GM12878 (cell line): ENCODE results near the gene RASAL2. TPM values are rescaled to one million over a fixed set of nuclear protein-coding genes. Genes with fewer than 3 reads are reported as not detected.

ENCODE experiments used
- ATAC-seq: fragments of 200-7000 bp; cut with Tn5 transposase; 3 replicates; pipeline ENCODE4 v1.9.1; 2020; ENCODE audit warnings: mild to moderate bottlenecking, moderate library complexity
- BruUV-seq: library from RNA; stranded (reverse); fragments of 400-500 nt; replicated peaks from 2 replicates; lab custom pipeline; 2021; lab: Mats Ljungman, UMichigan
- CTCF ChIA-PET: fragments of 300-600 bp; sonication (Branson Sonifier 250); formaldehyde crosslinking; extraction: SDS; loops from one replicate; lab custom pipeline; 2021; ENCODE audit warnings: inconsistent platforms; lab: Yijun Ruan, JAX
- POLR2A ChIA-PET: fragments of 350-600 bp; formaldehyde crosslinking; extraction: SDS; loops from one replicate; lab custom pipeline; 2021; ENCODE audit warnings: inconsistent platforms; lab: Charles Lee
- RAD21 ChIA-PET: fragments of 300-600 bp; sonication (Branson Sonifier 250); formaldehyde crosslinking; loops from one replicate; lab custom pipeline; 2023; ENCODE audit warnings: antibody characterized with exemption; ENCODE audit not compliant: unreplicated experiment; lab: Charles Lee
- SMC1A ChIA-PET: fragments of 300-600 bp; sonication (Branson Sonifier 250); formaldehyde crosslinking; loops from one replicate; lab custom pipeline; 2023; ENCODE audit not compliant: unreplicated experiment, uncharacterized antibody; lab: Charles Lee
- DNase-seq: peaks from one replicate; pipeline ENCODE4 v3.0.0-alpha.2; 2011; ENCODE audit warnings: low read depth, low spot score
- FAIRE-seq: peaks from 3 replicates; lab custom pipeline; 2011; peaks lifted over from hg19 to GRCh38; lab: Jason Lieb, UNC
- H2AFZ ChIP-seq: 2 replicates; pipeline ENCODE4 v1.6.0; 2011; ENCODE audit warnings: low read depth, low read length, control low read depth; ENCODE audit not compliant: control insufficient read depth
- H3K27ac ChIP-seq: 2 replicates; pipeline ENCODE4 v1.5.1; 2011; ENCODE audit warnings: control low read depth; ENCODE audit not compliant: control insufficient read depth, insufficient read depth
- H3K27me3 ChIP-seq, 2 experiments: replicated peaks in 1 of 2; 2 replicates each; pipeline versions ENCODE4 v1.6.0 to v1.6.1; 2011; ENCODE audit warnings: low read length in 1 of 2; ENCODE audit not compliant: control insufficient read depth in 2 of 2, insufficient read depth in 2 of 2
- H3K36me3 ChIP-seq, 2 experiments: 2 replicates each; pipeline ENCODE4 v1.5.1; 2011; ENCODE audit warnings: low read length in 1 of 2; ENCODE audit not compliant: control insufficient read depth in 2 of 2, insufficient read depth in 2 of 2
- H3K4me1 ChIP-seq: 2 replicates; pipeline ENCODE4 v1.6.1; 2011; ENCODE audit warnings: mild to moderate bottlenecking, low read length, moderate library complexity, mixed read lengths; ENCODE audit not compliant: control insufficient read depth, insufficient read depth
- H3K4me2 ChIP-seq: 2 replicates; pipeline ENCODE4 v1.6.0; 2011; ENCODE audit warnings: control low read depth; ENCODE audit not compliant: control insufficient read depth, insufficient read depth
- H3K4me3 ChIP-seq: fragments of 200-600 bp; sonication (generic); 2 replicates; pipeline ENCODE4 v1.5.1; 2016
- H3K79me2 ChIP-seq: 2 replicates; pipeline ENCODE4 v1.6.0; 2011; ENCODE audit warnings: low read length; ENCODE audit not compliant: control insufficient read depth, insufficient read depth
- H3K9ac ChIP-seq: 2 replicates; pipeline ENCODE4 v1.8.0; 2011; ENCODE audit warnings: low read length, control low read depth, mixed read lengths; ENCODE audit not compliant: control insufficient read depth, insufficient read depth
- H3K9me3 ChIP-seq: replicated peaks from 3 replicates; pipeline ENCODE4 v1.5.1; 2011; ENCODE audit warnings: mild to moderate bottlenecking, low read length; ENCODE audit not compliant: control insufficient read depth, insufficient read depth
- H4K20me1 ChIP-seq: 2 replicates; pipeline ENCODE4 v1.6.0; 2011; ENCODE audit not compliant: control insufficient read depth, insufficient read depth
- BCL11A ChIP-seq: IDR thresholded peaks from 2 replicates; pipeline ENCODE4 v1.6.1; 2011; ENCODE audit warnings: low read depth, low read length
- CBX3 ChIP-seq: fragments of 200-600 bp; sonication (generic); IDR thresholded peaks from 2 replicates; pipeline ENCODE4 v1.6.1; 2016; ENCODE audit warnings: low read depth, borderline replicate concordance
- CREB1 ChIP-seq: IDR thresholded peaks from 2 replicates; pipeline ENCODE4 v1.6.1; 2012; ENCODE audit warnings: low read depth, mild to moderate bottlenecking, inconsistent platforms
- EED ChIP-seq: sonication (generic); IDR thresholded peaks from 2 replicates; pipeline ENCODE4 v1.6.1; 2016; ENCODE audit warnings: antibody characterized with exemption, low read depth
- HDAC6 ChIP-seq: fragments of 200-600 bp; sonication (generic); IDR thresholded peaks from one replicate; pipeline ENCODE4 v1.8.0; 2017; ENCODE audit warnings: antibody characterized with exemption; ENCODE audit not compliant: unreplicated experiment
- IRF4 ChIP-seq: IDR thresholded peaks from 2 replicates; pipeline ENCODE4 v1.6.1; 2011; ENCODE audit warnings: low read depth, low read length
- JUND ChIP-seq: IDR thresholded peaks from 2 replicates; pipeline ENCODE4 v1.6.1; 2012; ENCODE audit warnings: low read depth, mild to moderate bottlenecking, low read length, improper control_type of control experiment, moderate library complexity
- MTA2 ChIP-seq: fragments of 450-650 bp; IDR thresholded peaks from 2 replicates; pipeline ENCODE4 v1.6.1; 2016; ENCODE audit warnings: low read depth, mild to moderate bottlenecking, moderate library complexity
- PBX3 ChIP-seq: IDR thresholded peaks from 2 replicates; pipeline ENCODE4 v1.6.1; 2011; ENCODE audit warnings: mild to moderate bottlenecking, low read depth, low read length, moderate library complexity; ENCODE audit not compliant: insufficient replicate concordance
- RFX5 ChIP-seq: IDR thresholded peaks from 2 replicates; pipeline ENCODE4 v1.6.1; 2011; ENCODE audit warnings: low read depth, low read length, improper control_type of control experiment
- ZNF384 ChIP-seq: IDR thresholded peaks from 2 replicates; pipeline ENCODE4 v1.6.1; 2012; ENCODE audit warnings: low read depth, mild to moderate bottlenecking, low read length, improper control_type of control experiment, borderline replicate concordance
- ZNF592 ChIP-seq: fragments of 450-650 bp; IDR thresholded peaks from 2 replicates; pipeline ENCODE4 v1.6.1; 2017; ENCODE audit warnings: mild to moderate bottlenecking, moderate library complexity
- WGBS: methylation state at CpG from one replicate; pipeline ENCODE4 v1.1.6; 2016; ENCODE audit warnings: low lambda C conversion rate; ENCODE audit not compliant: insufficient replicate concordance, insufficient coverage; ENCODE audit errors: missing lambda C conversion rate; 5-methylcytosine and 5-hydroxymethylcytosine counted together
- in situ Hi-C: fragments of 300-500 bp; cut with MboI; formaldehyde crosslinking; loops from 9 replicates; pipeline ENCODE4 v1.14.3; 2018; ENCODE audit warnings: mixed read lengths
- intact Hi-C: fragments of 100-400 bp; cut with micrococcal nuclease; formaldehyde crosslinking; loops from one replicate; pipeline ENCODE4 v1.14.2; 2022; ENCODE audit not compliant: unreplicated experiment
- polyA plus RNA-seq, 11 experiments: library from polyadenylated mRNA; depleted of rRNA in 4 of 11; unstranded in 6 of 11; stranded (reverse) in 5 of 11; fragments of >200 nt; fragmentation: Nextera tagmentation in 4 of 11; fragmentation: Illumina TruSeq in 1 of 11; extraction: Ambion mirVana in 4 of 11; extraction: Trizol in 1 of 11; gene quantifications; 1 replicate in 1 of 11; 2 replicates in 10 of 11; pipeline versions ENCODE4 v1.2.1 to v1.2.3, GENCODE V29; 2011 to 2016; ENCODE audit warnings: inconsistent platforms in 2 of 11, missing spikeins in 2 of 11, low read depth in 1 of 11
- total RNA-seq, 4 experiments: library from RNA; depleted of rRNA in 3 of 4; stranded (reverse); fragments of >200 nt in 3 of 4; fragmentation: Illumina TruSeq in 1 of 4; extraction: Trizol in 1 of 4; gene quantifications; 2 replicates each; pipeline versions ENCODE4 v1.2.1 to v1.2.3, GENCODE V29; 2013 to 2021
- TF ChIP-seq, protein P1 (sequence below): fragments of 450-650 bp; formaldehyde crosslinking; IDR thresholded peaks from 2 replicates; pipeline ENCODE4 v1.4.0; 2020; ENCODE audit warnings: mild to moderate bottlenecking, moderate library complexity
- TF ChIP-seq, protein P2 (sequence below): IDR thresholded peaks from 2 replicates; pipeline ENCODE4 v1.6.1; 2011; ENCODE audit warnings: borderline replicate concordance, low read depth, mild to moderate bottlenecking, moderate library complexity, low read length; ENCODE audit not compliant: insufficient read depth, poor library complexity, severe bottlenecking

RASAL2 gene
- total and polyA plus RNA-seq, 10 of the 15 experiments (the other 5 are each of a cell fraction or from before 2014, with no cell fraction given) = 0.02 to 6.9 (median 0.17) TPM; not detected in 1

DNA sequence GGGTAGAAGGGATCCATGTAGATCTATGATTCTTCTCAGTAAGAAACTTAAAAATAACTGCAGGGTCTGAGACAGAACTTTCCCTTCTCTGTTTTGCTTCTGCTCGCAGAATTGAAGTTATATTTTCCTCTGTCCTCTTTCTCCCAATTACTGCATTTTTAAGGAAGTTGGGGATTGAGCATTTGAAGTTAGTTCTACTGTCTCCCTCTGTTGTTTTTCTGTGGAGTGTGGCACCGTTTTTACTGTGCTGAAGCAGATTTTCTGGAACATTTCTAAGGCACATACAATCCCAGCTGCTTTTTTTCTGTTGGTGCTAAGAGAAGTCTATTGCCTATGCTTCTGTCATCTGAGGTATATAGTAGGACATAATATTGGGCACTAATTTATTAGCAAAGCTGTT, 43.3 kb downstream of the RASAL2 start:
- Histone ChIP-seq H3K4me1 (no peaks in the 10 kb centered on the region), H3K27me3 (no peaks in the 10 kb centered on the region), H3K9me3 (no peaks in the 10 kb centered on the region), H3K36me3 (no peaks in the 10 kb centered on the region), H3K27ac (no peak overlapping the region), H2AFZ (no peak overlapping the region), H3K4me3 (no peak overlapping the region), H4K20me1 (no peaks in the 10 kb centered on the region), H3K4me2 (no peak overlapping the region), H3K79me2 (no peaks in the 10 kb centered on the region), H3K9ac (no peak overlapping the region)
- no peak for TF ChIP-seq RFX5
- no peak for TF ChIP-seq CREB1
- no peak for TF ChIP-seq ZNF592
- no peak for TF ChIP-seq IRF4
- TF ChIP-seq ZNF384 = no peak
- TF ChIP-seq HDAC6 = no peak
- TF ChIP-seq JUND = no peak
- TF ChIP-seq, protein P1, sequence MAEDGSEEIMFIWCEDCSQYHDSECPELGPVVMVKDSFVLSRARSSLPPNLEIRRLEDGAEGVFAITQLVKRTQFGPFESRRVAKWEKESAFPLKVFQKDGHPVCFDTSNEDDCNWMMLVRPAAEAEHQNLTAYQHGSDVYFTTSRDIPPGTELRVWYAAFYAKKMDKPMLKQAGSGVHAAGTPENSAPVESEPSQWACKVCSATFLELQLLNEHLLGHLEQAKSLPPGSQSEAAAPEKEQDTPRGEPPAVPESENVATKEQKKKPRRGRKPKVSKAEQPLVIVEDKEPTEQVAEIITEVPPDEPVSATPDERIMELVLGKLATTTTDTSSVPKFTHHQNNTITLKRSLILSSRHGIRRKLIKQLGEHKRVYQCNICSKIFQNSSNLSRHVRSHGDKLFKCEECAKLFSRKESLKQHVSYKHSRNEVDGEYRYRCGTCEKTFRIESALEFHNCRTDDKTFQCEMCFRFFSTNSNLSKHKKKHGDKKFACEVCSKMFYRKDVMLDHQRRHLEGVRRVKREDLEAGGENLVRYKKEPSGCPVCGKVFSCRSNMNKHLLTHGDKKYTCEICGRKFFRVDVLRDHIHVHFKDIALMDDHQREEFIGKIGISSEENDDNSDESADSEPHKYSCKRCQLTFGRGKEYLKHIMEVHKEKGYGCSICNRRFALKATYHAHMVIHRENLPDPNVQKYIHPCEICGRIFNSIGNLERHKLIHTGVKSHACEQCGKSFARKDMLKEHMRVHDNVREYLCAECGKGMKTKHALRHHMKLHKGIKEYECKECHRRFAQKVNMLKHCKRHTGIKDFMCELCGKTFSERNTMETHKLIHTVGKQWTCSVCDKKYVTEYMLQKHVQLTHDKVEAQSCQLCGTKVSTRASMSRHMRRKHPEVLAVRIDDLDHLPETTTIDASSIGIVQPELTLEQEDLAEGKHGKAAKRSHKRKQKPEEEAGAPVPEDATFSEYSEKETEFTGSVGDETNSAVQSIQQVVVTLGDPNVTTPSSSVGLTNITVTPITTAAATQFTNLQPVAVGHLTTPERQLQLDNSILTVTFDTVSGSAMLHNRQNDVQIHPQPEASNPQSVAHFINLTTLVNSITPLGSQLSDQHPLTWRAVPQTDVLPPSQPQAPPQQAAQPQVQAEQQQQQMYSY (CRISPR knock-in tag) = no peak
- TF ChIP-seq, protein P2, sequence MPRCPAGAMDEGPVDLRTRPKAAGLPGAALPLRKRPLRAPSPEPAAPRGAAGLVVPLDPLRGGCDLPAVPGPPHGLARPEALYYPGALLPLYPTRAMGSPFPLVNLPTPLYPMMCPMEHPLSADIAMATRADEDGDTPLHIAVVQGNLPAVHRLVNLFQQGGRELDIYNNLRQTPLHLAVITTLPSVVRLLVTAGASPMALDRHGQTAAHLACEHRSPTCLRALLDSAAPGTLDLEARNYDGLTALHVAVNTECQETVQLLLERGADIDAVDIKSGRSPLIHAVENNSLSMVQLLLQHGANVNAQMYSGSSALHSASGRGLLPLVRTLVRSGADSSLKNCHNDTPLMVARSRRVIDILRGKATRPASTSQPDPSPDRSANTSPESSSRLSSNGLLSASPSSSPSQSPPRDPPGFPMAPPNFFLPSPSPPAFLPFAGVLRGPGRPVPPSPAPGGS = no peak
- no peak for TF ChIP-seq PBX3
- no peak for TF ChIP-seq MTA2
- TF ChIP-seq CBX3 = no peak
- no peak for TF ChIP-seq BCL11A
- no peak for TF ChIP-seq EED
- ChIA-PET POLR2A (no interaction called here), SMC1A (interaction anchor here (1.0 to 1.9 kb wide), 4 partner anchors 10 to 105 kb away, joined by 3 to 5 read pairs (median 4); no protein-coding TSS in a partner anchor), RAD21 (interaction anchor here (1.0 to 1.1 kb wide), 2 partner anchors 15 to 72 kb away, joined by 4 to 6 read pairs; no protein-coding TSS in a partner anchor), CTCF (no interaction called here)
- FAIRE-seq (no peak), DNase-seq (no peak), ATAC-seq (no peak)
- WGBS = 3% methylated on average over 2 of the region's 2 CpGs
- no TSS peak for BruUV-seq
- in situ Hi-C loops = no loop called here
- intact Hi-C loops = no loop called here
